PC-9 (cell line): Measurements from ENCODE around the gene PPP4R1.

ENCODE experiments used
- CTCF ChIP-seq: fragments of 200-600 bp; sonication (generic); conservative IDR thresholded peaks from 2 replicates; pipeline ENCODE4 v1.6.1; 2017; ENCODE audit warnings: mixed run types, antibody characterized with exemption, mild to moderate bottlenecking, moderate library complexity
- EZH2 ChIP-seq: fragments of 200-600 bp; sonication (generic); IDR thresholded peaks from 2 replicates; pipeline ENCODE4 v1.8.0; 2017; ENCODE audit warnings: antibody characterized with exemption, low read depth

GRCh38 chr18:9638886-9639285 is 24.5 kb upstream of the PPP4R1 start:
- TF ChIP-seq CTCF (no peak), EZH2 (no peak)
